Measurements from ENCODE around the gene C17orf114.
A peak's percentile ranks its signal among the peaks of the same experiment; 100 is the strongest.

The C17orf114 gene

GRCh38 chr17:4833178-4833940 is 31.2 kb upstream of the C17orf114 start, which contains the start of gene MINK1 (continued):
- TF ChIP-seq, protein P1, sequence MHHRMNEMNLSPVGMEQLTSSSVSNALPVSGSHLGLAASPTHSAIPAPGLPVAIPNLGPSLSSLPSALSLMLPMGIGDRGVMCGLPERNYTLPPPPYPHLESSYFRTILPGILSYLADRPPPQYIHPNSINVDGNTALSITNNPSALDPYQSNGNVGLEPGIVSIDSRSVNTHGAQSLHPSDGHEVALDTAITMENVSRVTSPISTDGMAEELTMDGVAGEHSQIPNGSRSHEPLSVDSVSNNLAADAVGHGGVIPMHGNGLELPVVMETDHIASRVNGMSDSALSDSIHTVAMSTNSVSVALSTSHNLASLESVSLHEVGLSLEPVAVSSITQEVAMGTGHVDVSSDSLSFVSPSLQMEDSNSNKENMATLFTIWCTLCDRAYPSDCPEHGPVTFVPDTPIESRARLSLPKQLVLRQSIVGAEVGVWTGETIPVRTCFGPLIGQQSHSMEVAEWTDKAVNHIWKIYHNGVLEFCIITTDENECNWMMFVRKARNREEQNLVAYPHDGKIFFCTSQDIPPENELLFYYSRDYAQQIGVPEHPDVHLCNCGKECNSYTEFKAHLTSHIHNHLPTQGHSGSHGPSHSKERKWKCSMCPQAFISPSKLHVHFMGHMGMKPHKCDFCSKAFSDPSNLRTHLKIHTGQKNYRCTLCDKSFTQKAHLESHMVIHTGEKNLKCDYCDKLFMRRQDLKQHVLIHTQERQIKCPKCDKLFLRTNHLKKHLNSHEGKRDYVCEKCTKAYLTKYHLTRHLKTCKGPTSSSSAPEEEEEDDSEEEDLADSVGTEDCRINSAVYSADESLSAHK (tag by site-specific recombination; IDR thresholded peaks at IDR 0.05): no peak
- no peak for TF ChIP-seq REPIN1 (tag by site-specific recombination; IDR thresholded peaks at IDR 0.05; ENCODE audit: low read depth)
- TF ChIP-seq ZXDB (tag by site-specific recombination; IDR thresholded peaks at IDR 0.05): no peak; the same call in 1 of the 2 replicates
- no peak for TF ChIP-seq GFI1B (tag by site-specific recombination; IDR thresholded peaks at IDR 0.05)
- 0 out of 2 replicates have a peak, but pooled peaks have one; percentile 47 for TF ChIP-seq ZNF239 (tag by site-specific recombination; IDR thresholded peaks at IDR 0.05)
- TF ChIP-seq ZBTB7A (tag by site-specific recombination; IDR thresholded peaks at IDR 0.05; ENCODE audit: low read depth): peak; percentile 19; the same call in 1 of the 2 replicates
- TF ChIP-seq, protein P2, sequence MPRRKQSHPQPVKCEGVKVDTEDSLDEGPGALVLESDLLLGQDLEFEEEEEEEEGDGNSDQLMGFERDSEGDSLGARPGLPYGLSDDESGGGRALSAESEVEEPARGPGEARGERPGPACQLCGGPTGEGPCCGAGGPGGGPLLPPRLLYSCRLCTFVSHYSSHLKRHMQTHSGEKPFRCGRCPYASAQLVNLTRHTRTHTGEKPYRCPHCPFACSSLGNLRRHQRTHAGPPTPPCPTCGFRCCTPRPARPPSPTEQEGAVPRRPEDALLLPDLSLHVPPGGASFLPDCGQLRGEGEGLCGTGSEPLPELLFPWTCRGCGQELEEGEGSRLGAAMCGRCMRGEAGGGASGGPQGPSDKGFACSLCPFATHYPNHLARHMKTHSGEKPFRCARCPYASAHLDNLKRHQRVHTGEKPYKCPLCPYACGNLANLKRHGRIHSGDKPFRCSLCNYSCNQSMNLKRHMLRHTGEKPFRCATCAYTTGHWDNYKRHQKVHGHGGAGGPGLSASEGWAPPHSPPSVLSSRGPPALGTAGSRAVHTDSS (tag by site-specific recombination; IDR thresholded peaks at IDR 0.05): no peak
- TF ChIP-seq ZNF18 (tag by site-specific recombination; IDR thresholded peaks at IDR 0.05): no peak
- TF ChIP-seq ZNF777 (tag by site-specific recombination; IDR thresholded peaks at IDR 0.05; ENCODE audit: borderline replicate concordance): peak; percentile 69; the same call in 1 of the 2 replicates
- TF ChIP-seq ZNF19 (tag by site-specific recombination; IDR thresholded peaks at IDR 0.05; ENCODE audit: low read depth): no peak
- no peak for TF ChIP-seq ZNF133 (tag by site-specific recombination; IDR thresholded peaks at IDR 0.05)
- TF ChIP-seq ZNF544 (tag by site-specific recombination; IDR thresholded peaks at IDR 0.05): no peak
- TF ChIP-seq ZSCAN30 (tag by site-specific recombination; IDR thresholded peaks at IDR 0.05): peak; percentile 57; the same call in 1 of the 2 replicates
- no peak for TF ChIP-seq IKZF3 (tag by site-specific recombination; IDR thresholded peaks at IDR 0.05)
- no peak for TF ChIP-seq ZBTB49 (tag by site-specific recombination; IDR thresholded peaks at IDR 0.05; ENCODE audit: low read depth)
- TF ChIP-seq ZNF596 (tag by site-specific recombination; IDR thresholded peaks at IDR 0.05): no peak
- no peak for TF ChIP-seq ZNF26 (tag by site-specific recombination; IDR thresholded peaks at IDR 0.05)
- TF ChIP-seq, protein P3, sequence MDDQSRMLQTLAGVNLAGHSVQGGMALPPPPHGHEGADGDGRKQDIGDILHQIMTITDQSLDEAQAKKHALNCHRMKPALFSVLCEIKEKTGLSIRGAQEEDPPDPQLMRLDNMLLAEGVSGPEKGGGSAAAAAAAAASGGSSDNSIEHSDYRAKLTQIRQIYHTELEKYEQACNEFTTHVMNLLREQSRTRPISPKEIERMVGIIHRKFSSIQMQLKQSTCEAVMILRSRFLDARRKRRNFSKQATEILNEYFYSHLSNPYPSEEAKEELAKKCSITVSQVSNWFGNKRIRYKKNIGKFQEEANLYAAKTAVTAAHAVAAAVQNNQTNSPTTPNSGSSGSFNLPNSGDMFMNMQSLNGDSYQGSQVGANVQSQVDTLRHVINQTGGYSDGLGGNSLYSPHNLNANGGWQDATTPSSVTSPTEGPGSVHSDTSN (CRISPR knock-in tag; IDR thresholded peaks at IDR 0.05): no peak
- no peak for TF ChIP-seq ZFP69B (tag by site-specific recombination; IDR thresholded peaks at IDR 0.05)
- TF ChIP-seq, protein P4, sequence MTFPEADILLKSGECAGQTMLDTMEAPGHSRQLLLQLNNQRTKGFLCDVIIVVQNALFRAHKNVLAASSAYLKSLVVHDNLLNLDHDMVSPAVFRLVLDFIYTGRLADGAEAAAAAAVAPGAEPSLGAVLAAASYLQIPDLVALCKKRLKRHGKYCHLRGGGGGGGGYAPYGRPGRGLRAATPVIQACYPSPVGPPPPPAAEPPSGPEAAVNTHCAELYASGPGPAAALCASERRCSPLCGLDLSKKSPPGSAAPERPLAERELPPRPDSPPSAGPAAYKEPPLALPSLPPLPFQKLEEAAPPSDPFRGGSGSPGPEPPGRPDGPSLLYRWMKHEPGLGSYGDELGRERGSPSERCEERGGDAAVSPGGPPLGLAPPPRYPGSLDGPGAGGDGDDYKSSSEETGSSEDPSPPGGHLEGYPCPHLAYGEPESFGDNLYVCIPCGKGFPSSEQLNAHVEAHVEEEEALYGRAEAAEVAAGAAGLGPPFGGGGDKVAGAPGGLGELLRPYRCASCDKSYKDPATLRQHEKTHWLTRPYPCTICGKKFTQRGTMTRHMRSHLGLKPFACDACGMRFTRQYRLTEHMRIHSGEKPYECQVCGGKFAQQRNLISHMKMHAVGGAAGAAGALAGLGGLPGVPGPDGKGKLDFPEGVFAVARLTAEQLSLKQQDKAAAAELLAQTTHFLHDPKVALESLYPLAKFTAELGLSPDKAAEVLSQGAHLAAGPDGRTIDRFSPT (tag by site-specific recombination; IDR thresholded peaks at IDR 0.05): peak; percentile 85
- TF ChIP-seq TCF7L2 (IDR thresholded peaks at IDR 0.05; ENCODE audit: borderline replicate concordance, low read depth, low read length): no peak
- TF ChIP-seq ZNF311 (tag by site-specific recombination; IDR thresholded peaks at IDR 0.05; ENCODE audit: borderline replicate concordance): no peak
- TF ChIP-seq ZNF398 (tag by site-specific recombination; IDR thresholded peaks at IDR 0.05): peak; percentile 87

Measured in HEK293 (cell line).